Pons (tissue), 1 donor: ENCODE data around the gene ZDHHC14.
"Not testable (repeated sequence)": the region's sequence is repeated elsewhere in the genome, so short reads cannot be mapped to it uniquely, and the experiment has no call there.

Experiments used
- DNase-seq: peaks from one replicate; pipeline ENCODE4 v3.0.0-alpha.2; 2016; ENCODE audit warnings: low spot score

Gene ZDHHC14

GRCh38 chr6:157464653-157465535, 83.9 kb downstream of the ZDHHC14 start:
- DNase-seq, result no peak

GRCh38 chr6:157466342-157466648, 85.3 kb downstream of the ZDHHC14 start:
- no peak for DNase-seq

- DNase-seq, result not testable (repeated sequence)
Measured at GRCh38 chr6:157467339-157467738, 86.3 kb downstream of the ZDHHC14 start.

- no peak for DNase-seq
Measured at GRCh38 chr6:157468054-157468453, 87.1 kb downstream of the ZDHHC14 start.

- DNase-seq, result no peak
Measured at GRCh38 chr6:157468574-157468973, 87.6 kb downstream of the ZDHHC14 start.

GRCh38 chr6:157469378-157469777, 88.4 kb downstream of the ZDHHC14 start:
- DNase-seq, result no peak

GRCh38 chr6:157471077-157471686, 90.2 kb downstream of the ZDHHC14 start:
- no peak for DNase-seq

GRCh38 chr6:157471895-157472686, 91.1 kb downstream of the ZDHHC14 start:
- DNase-seq, result no peak

GRCh38 chr6:157476797-157477196, 95.8 kb downstream of the ZDHHC14 start:
- DNase-seq, result no peak

GRCh38 chr6:157478926-157479325, 97.9 kb downstream of the ZDHHC14 start:
- DNase-seq, result no peak

GRCh38 chr6:157479464-157480303, 98.7 kb downstream of the ZDHHC14 start:
- DNase-seq, result no peak

GRCh38 chr6:157481189-157481864, 100.3 kb downstream of the ZDHHC14 start:
- no peak for DNase-seq

GRCh38 chr6:157481865-157482249, 100.9 kb downstream of the ZDHHC14 start:
- DNase-seq, result no peak

- no peak for DNase-seq
Measured at GRCh38 chr6:157483770-157484169, 102.8 kb downstream of the ZDHHC14 start.

- DNase-seq, result no peak
Measured at GRCh38 chr6:157484181-157484580, 103.2 kb downstream of the ZDHHC14 start.

GRCh38 chr6:157486572-157486971, 105.6 kb downstream of the ZDHHC14 start:
- DNase-seq, result no peak

- no peak for DNase-seq
Measured at GRCh38 chr6:157487110-157487773, 106.3 kb downstream of the ZDHHC14 start.

GRCh38 chr6:157488058-157488457, 107.1 kb downstream of the ZDHHC14 start:
- DNase-seq, result no peak

- DNase-seq, result no peak
Measured at GRCh38 chr6:157488716-157489118, 107.7 kb downstream of the ZDHHC14 start.

GRCh38 chr6:157490611-157491269, 109.8 kb downstream of the ZDHHC14 start:
- no peak for DNase-seq
